ENCODE results near the gene MCTP1. TPM values are rescaled to one million over a fixed set of nuclear protein-coding genes. Genes with fewer than 3 reads are reported as not detected.

MCTP1 gene
- polyA plus RNA-seq: 2.8 to 4.9 TPM (median 4.9 TPM) in 3 replicates
- 4.4 TPM for polyA plus RNA-seq (2011; ENCODE audit: low read depth)
- polyA plus RNA-seq (2011; cell fraction: cytosol; rRNA removed): 3.1 and 7.9 TPM in 2 replicates
- polyA plus RNA-seq (2011; cell fraction: nucleus; rRNA removed): 6.1 and 6.6 TPM in 2 replicates
- polyA plus RNA-seq (2012; ENCODE audit: low replicate concordance): 2.4 and 3.6 TPM in 2 replicates
- 2.2 to 14.5 TPM (median 12.9 TPM) in 3 replicates for polyA minus RNA-seq
- polyA minus RNA-seq (2011; cell fraction: cytosol; rRNA and poly(A)+ RNA removed): 3.6 TPM
- polyA minus RNA-seq (2011; cell fraction: nucleus; rRNA and poly(A)+ RNA removed): 10.9 and 17.2 TPM in 2 replicates

GRCh38 chr5:95284572-95285408 is at the start of gene MCTP1:
Gene MCTP1, minus strand, starts transcription at chr5:95285094.
- H3K9me3 ChIP-seq (ENCODE audit: control insufficient read depth, low read depth, low read length): no peaks in the 10 kb centered on the region
- H2AFZ ChIP-seq (ENCODE audit: control insufficient read depth, low read length): peak within 1 kb of the TSS; percentile 58
- DNase-seq (ENCODE audit: low read depth, low spot score) (no peak), FAIRE-seq (no peak)
- peak within 1 kb of the TSS; percentile 41 to 64 (median 51) for H3K4me3 ChIP-seq (ENCODE audit: control insufficient read depth in 2 of 3, extremely low read depth in 1 of 3, insufficient read depth in 2 of 3, low read depth in 1 of 3, low read length in 3 of 3)
- peaks cover 3% of the 10 kb centered on the region for H4K20me1 ChIP-seq (ENCODE audit: control insufficient read depth, extremely low read depth, insufficient read depth, low read length)
- H3K4me2 ChIP-seq (ENCODE audit: control insufficient read depth, extremely low read depth, insufficient read depth, low read depth, low read length): peak within 1 kb of the TSS; percentile 76
- H3K4me1 ChIP-seq (ENCODE audit: control insufficient read depth, extremely low read depth, insufficient read depth, low read length): peaks cover 3% of the 10 kb centered on the region
- no peaks in the 10 kb centered on the region for H3K36me3 ChIP-seq (ENCODE audit: control insufficient read depth in 2 of 2, extremely low read depth in 1 of 2, insufficient read depth in 2 of 2, low read length in 2 of 2)
- peak; percentile 98 for TF ChIP-seq EZH2 (IDR thresholded peaks at IDR 0.05; ENCODE audit: low read length)
- TF ChIP-seq CTCF (optimal IDR thresholded peaks at IDR 0.05 in 1 of 3, IDR thresholded peaks at IDR 0.05 in 1 of 3, conservative IDR thresholded peaks at IDR 0.05 in 1 of 3; ENCODE audit: extremely low read depth in 1 of 3, insufficient read depth in 2 of 3, low read length in 3 of 3): no peak
- dilution Hi-C loops (cut with MboI; ENCODE audit: extremely low pct_ligation_motif_present, low sequenced_read_pairs): no loop called here
- no peaks in the 10 kb centered on the region for H3K79me2 ChIP-seq (ENCODE audit: control insufficient read depth, insufficient read depth, low read length)
- no peaks in the 10 kb centered on the region for H3K9me1 ChIP-seq (ENCODE audit: control insufficient read depth, extremely low read depth, insufficient read depth, low read length)
- no peak within 1 kb of the TSS for H3K9ac ChIP-seq (ENCODE audit: control insufficient read depth, extremely low read depth, insufficient read depth, low read length)
- no peak within 1 kb of the TSS for H3K27ac ChIP-seq (ENCODE audit: control insufficient read depth, insufficient read depth, low read length)
- peaks cover 41% of the 10 kb centered on the region for H3K27me3 ChIP-seq (ENCODE audit: control insufficient read depth, extremely low read depth, insufficient read depth, low read length)

- Histone ChIP-seq H3K4me3 (ENCODE audit: control insufficient read depth in 2 of 3, extremely low read depth in 1 of 3, insufficient read depth in 2 of 3, low read depth in 1 of 3, low read length in 3 of 3) (no peak overlapping the region), H3K4me2 (ENCODE audit: control insufficient read depth, extremely low read depth, insufficient read depth, low read depth, low read length) (no peak overlapping the region), H3K79me2 (ENCODE audit: control insufficient read depth, insufficient read depth, low read length) (no peaks in the 10 kb centered on the region), H4K20me1 (ENCODE audit: control insufficient read depth, extremely low read depth, insufficient read depth, low read length) (no peaks in the 10 kb centered on the region), H3K36me3 (ENCODE audit: control insufficient read depth in 2 of 2, extremely low read depth in 1 of 2, insufficient read depth in 2 of 2, low read length in 2 of 2) (no peaks in the 10 kb centered on the region), H3K4me1 (ENCODE audit: control insufficient read depth, extremely low read depth, insufficient read depth, low read length) (no peaks in the 10 kb centered on the region), H3K9me1 (ENCODE audit: control insufficient read depth, extremely low read depth, insufficient read depth, low read length) (no peaks in the 10 kb centered on the region), H3K9me3 (ENCODE audit: control insufficient read depth, low read depth, low read length) (no peaks in the 10 kb centered on the region), H2AFZ (ENCODE audit: control insufficient read depth, low read length) (no peak overlapping the region), H3K9ac (ENCODE audit: control insufficient read depth, extremely low read depth, insufficient read depth, low read length) (no peak overlapping the region), H3K27ac (ENCODE audit: control insufficient read depth, insufficient read depth, low read length) (no peak overlapping the region), H3K27me3 (ENCODE audit: control insufficient read depth, extremely low read depth, insufficient read depth, low read length) (no peaks in the 10 kb centered on the region)
- TF ChIP-seq EZH2 (IDR thresholded peaks at IDR 0.05; ENCODE audit: low read length) (no peak), CTCF (optimal IDR thresholded peaks at IDR 0.05 in 1 of 3, IDR thresholded peaks at IDR 0.05 in 1 of 3, conservative IDR thresholded peaks at IDR 0.05 in 1 of 3; ENCODE audit: extremely low read depth in 1 of 3, insufficient read depth in 2 of 3, low read length in 3 of 3) (no peak)
- DNase-seq (ENCODE audit: low read depth, low spot score): no peak
- FAIRE-seq: no peak
- dilution Hi-C loops (cut with MboI; ENCODE audit: extremely low pct_ligation_motif_present, low sequenced_read_pairs): no loop called here
Observed at GRCh38 chr5:95332158-95332557, 47.3 kb upstream of the MCTP1 start.
